Thoracic aorta (tissue), 2 donors: Measurements from ENCODE around the gene IL12RB1. TPM values are rescaled to one million over a fixed set of nuclear protein-coding genes. Genes with fewer than 3 reads are reported as not detected.

Source experiments
- ATAC-seq: fragments of 150-250 bp; one replicate; pipeline ENCODE4 v1.8.0; 2017; ENCODE audit warnings: low read depth; ENCODE audit not compliant: insufficient number of reproducible peaks, low FRiP score
- DNase-seq: peaks from one replicate; pipeline ENCODE4 v3.0.0-alpha.2; 2020; ENCODE audit warnings: low spot score
- H3K27ac ChIP-seq, 2 donors: fragments of 200-600 bp; sonication (generic); 1 replicate in 1 of 2; 2 replicates in 1 of 2; pipeline ENCODE4 v1.5.1; 2016; ENCODE audit warnings: mild to moderate bottlenecking in 2 of 2, moderate library complexity in 2 of 2
- H3K27me3 ChIP-seq: fragments of 200-600 bp; sonication (generic); replicated peaks from 2 replicates; pipeline ENCODE4 v1.6.0; 2016; ENCODE audit warnings: mild to moderate bottlenecking; ENCODE audit not compliant: insufficient read depth
- H3K36me3 ChIP-seq: fragments of 200-600 bp; sonication (generic); one replicate; pipeline ENCODE4 v1.5.1; 2016
- H3K4me1 ChIP-seq, 2 donors: fragments of 200-600 bp; sonication (generic); 1 replicate in 1 of 2; 2 replicates in 1 of 2; pipeline versions ENCODE4 v1.5.1 to v1.6.0; 2016; ENCODE audit warnings: low read depth in 2 of 2, mild to moderate bottlenecking in 1 of 2; ENCODE audit not compliant: control insufficient read depth in 1 of 2
- H3K4me3 ChIP-seq: fragments of 200-600 bp; sonication (generic); 2 replicates; pipeline ENCODE4 v1.5.1; 2016; ENCODE audit warnings: mild to moderate bottlenecking
- H3K9me3 ChIP-seq: fragments of 200-600 bp; sonication (generic); 2 replicates; pipeline ENCODE4 v1.5.1; 2016
- total RNA-seq, 2 donors: library from RNA; depleted of rRNA; stranded (reverse); fragments of >200 nt; gene quantifications; one replicate each; pipeline versions ENCODE4 v1.1.0 to v1.2.3, GENCODE V29; 2016
- TF ChIP-seq, protein P1 (sequence below): fragments of 200-600 bp; sonication (generic); IDR thresholded peaks from one replicate; pipeline ENCODE4 v1.5.1; 2019; ENCODE audit warnings: antibody characterized with exemption

Gene IL12RB1
- total RNA-seq, 2 donors from 2014 or later: 1.6 to 5.4 TPM

GRCh38 chr19:18062028-18062427 lies 24.7 kb downstream of the IL12RB1 start:
- ATAC-seq (no peak), DNase-seq (no peak)
- no peaks in the 10 kb centered on the region for H3K36me3 ChIP-seq
- TF ChIP-seq, protein P1, sequence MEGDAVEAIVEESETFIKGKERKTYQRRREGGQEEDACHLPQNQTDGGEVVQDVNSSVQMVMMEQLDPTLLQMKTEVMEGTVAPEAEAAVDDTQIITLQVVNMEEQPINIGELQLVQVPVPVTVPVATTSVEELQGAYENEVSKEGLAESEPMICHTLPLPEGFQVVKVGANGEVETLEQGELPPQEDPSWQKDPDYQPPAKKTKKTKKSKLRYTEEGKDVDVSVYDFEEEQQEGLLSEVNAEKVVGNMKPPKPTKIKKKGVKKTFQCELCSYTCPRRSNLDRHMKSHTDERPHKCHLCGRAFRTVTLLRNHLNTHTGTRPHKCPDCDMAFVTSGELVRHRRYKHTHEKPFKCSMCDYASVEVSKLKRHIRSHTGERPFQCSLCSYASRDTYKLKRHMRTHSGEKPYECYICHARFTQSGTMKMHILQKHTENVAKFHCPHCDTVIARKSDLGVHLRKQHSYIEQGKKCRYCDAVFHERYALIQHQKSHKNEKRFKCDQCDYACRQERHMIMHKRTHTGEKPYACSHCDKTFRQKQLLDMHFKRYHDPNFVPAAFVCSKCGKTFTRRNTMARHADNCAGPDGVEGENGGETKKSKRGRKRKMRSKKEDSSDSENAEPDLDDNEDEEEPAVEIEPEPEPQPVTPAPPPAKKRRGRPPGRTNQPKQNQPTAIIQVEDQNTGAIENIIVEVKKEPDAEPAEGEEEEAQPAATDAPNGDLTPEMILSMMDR: no peak
- H3K27me3 ChIP-seq: no peaks in the 10 kb centered on the region
- H3K9me3 ChIP-seq: no peaks in the 10 kb centered on the region
- no peak overlapping the region for H3K4me3 ChIP-seq
- H3K27ac ChIP-seq: no peak overlapping the region
- peaks cover 0 to 8% of the 10 kb centered on the region in 2 donors for H3K4me1 ChIP-seq

GRCh38 chr19:18060472-18060871 lies 26.3 kb downstream of the IL12RB1 start:
- no peak for ATAC-seq
- Histone ChIP-seq H3K4me3 (no peak overlapping the region), H3K27me3 (no peaks in the 10 kb centered on the region), H3K9me3 (no peaks in the 10 kb centered on the region), H3K4me1 (peaks cover 0 to 8% of the 10 kb centered on the region in 2 donors), H3K36me3 (no peaks in the 10 kb centered on the region), H3K27ac (no peak overlapping the region)
- TF ChIP-seq, protein P1: no peak
- no peak for DNase-seq

- TF ChIP-seq, protein P1: no peak
- DNase-seq (no peak), ATAC-seq (no peak)
- Histone ChIP-seq H3K36me3 (no peaks in the 10 kb centered on the region), H3K9me3 (no peaks in the 10 kb centered on the region), H3K27me3 (no peaks in the 10 kb centered on the region), H3K27ac (no peak overlapping the region), H3K4me1 (peaks cover 0 to 8% of the 10 kb centered on the region in 2 donors), H3K4me3 (no peak overlapping the region)
Observed at GRCh38 chr19:18059902-18060301, 26.8 kb downstream of the IL12RB1 start.

DNA sequence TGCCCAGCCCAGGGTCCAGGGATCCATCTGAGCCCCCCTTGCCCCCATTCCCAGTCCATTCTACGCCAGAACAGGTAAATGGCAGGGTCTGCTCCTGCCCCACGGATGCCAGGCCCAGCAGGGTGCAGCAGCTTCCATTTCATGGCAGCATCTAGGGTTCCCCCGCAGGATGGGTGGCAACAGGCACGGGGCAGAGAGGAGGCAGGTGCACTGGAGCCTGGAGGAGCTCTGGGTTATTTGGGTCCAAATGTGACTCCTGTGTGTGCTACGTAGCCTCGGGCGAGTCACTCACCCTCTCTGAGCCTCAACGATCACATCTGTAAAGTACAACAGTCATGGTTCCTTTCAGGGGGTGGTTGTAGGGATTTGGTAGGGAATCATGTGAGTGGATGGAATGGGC lies 27.4 kb downstream of the IL12RB1 start:
- no peaks in the 10 kb centered on the region for H3K27me3 ChIP-seq
- H3K9me3 ChIP-seq: no peaks in the 10 kb centered on the region
- no peak for DNase-seq
- no peak overlapping the region for H3K27ac ChIP-seq
- TF ChIP-seq, protein P1: no peak
- no peak for ATAC-seq
- peaks cover 0 to 10% of the 10 kb centered on the region in 2 donors for H3K4me1 ChIP-seq
- H3K36me3 ChIP-seq: no peaks in the 10 kb centered on the region
- H3K4me3 ChIP-seq: no peak overlapping the region

DNA sequence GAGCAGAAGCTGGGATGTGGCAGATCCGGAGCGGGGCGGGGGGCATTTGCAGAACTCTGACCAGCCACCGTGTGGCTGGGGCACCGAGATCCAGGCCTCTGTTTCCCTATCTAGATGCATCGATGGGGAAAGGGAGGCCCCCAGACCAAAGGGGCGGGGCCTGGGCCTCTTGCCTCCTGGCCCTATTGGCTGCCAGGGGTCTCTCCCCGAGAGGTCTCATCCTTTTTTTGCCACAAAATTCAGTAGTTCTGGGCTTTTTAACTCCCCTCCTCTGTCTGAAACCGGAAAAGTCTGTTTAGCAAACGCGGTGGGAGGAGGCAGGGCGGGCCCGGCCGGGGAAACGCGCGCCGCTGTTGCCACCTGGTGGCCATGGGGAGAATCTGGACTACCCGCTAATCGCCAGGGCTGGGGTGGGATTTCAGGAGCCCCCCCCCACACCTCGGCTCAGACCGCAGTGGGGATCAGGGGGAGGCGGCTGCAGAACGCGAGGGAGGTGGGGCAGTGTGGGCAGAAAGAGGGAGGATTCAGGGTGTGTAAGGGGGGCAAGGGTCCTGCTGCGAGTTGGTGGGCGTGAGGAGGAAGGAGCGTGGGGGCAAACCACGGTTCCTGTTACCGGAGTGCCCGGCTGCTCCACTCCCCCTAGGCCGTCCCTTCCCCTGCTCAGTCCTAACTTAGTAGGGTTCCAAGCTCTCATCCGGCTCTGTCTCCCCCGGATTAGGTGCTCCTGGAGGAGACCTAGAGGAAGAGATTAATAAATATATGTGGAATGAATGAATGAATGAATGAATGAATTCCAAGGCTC lies 28.3 kb downstream of the IL12RB1 start:
- no peaks in the 10 kb centered on the region for H3K36me3 ChIP-seq
- DNase-seq (peak; percentile 21), ATAC-seq (peak; percentile 58)
- peak overlapping the region; percentile 73 to 86 for H3K27ac ChIP-seq
- H3K27me3 ChIP-seq: no peaks in the 10 kb centered on the region
- TF ChIP-seq, protein P1: peak; percentile 96
- H3K4me1 ChIP-seq: peaks cover 0 to 19% of the 10 kb centered on the region in 2 donors
- no peaks in the 10 kb centered on the region for H3K9me3 ChIP-seq
- H3K4me3 ChIP-seq: peak overlapping the region; percentile 39
